ENCODE data around the gene CNDP1.
A peak's percentile ranks its signal among the peaks of the same experiment; 100 is the strongest.

Gene CNDP1, protein sequence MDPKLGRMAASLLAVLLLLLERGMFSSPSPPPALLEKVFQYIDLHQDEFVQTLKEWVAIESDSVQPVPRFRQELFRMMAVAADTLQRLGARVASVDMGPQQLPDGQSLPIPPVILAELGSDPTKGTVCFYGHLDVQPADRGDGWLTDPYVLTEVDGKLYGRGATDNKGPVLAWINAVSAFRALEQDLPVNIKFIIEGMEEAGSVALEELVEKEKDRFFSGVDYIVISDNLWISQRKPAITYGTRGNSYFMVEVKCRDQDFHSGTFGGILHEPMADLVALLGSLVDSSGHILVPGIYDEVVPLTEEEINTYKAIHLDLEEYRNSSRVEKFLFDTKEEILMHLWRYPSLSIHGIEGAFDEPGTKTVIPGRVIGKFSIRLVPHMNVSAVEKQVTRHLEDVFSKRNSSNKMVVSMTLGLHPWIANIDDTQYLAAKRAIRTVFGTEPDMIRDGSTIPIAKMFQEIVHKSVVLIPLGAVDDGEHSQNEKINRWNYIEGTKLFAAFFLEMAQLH

DNA sequence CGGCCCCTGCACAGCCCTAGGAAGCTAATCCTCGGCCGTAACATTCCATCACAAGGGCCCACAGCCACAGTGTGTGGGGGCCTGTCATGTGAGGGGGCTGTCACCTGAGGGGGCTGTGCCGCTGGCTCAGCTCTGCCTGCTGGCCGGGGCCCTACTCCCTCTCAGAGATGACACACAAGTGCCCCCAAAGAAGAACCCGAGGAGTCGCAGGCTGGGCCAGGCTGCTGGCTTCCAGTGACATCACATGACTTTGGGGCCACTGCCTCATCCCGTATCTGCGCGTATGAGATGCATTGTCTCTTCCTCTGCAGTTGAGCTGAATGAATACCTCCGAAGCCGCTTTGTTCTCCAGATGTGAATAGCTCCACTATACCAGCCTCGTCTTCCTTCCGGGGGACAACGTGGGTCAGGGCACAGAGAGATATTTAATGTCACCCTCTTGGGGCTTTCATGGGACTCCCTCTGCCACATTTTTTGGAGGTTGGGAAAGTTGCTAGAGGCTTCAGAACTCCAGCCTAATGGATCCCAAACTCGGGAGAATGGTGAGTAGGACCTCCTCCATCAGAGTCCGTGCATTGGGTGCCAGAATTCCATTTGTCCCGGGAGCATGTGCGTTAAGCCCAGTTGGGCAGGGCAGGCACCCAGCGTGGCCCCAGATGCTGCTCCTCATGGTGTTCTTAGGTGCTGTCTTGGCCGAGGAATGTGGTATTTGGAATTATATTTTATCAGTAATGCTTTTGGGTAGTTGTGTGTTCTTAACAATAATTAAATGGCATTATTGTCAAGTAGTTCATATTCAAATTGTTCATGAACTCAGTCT is at the start of gene CNDP1:
Gene CNDP1, plus strand, starts transcription at position 351 of the 820 bp plus-strand sequence. Its CDS starts 168 bp downstream, at position 519.
- peak; percentile 62 for DNase-seq (ENCODE audit: low spot score)
- no peak within 1 kb of the TSS for H3K27ac ChIP-seq
- TF ChIP-seq, protein P1, sequence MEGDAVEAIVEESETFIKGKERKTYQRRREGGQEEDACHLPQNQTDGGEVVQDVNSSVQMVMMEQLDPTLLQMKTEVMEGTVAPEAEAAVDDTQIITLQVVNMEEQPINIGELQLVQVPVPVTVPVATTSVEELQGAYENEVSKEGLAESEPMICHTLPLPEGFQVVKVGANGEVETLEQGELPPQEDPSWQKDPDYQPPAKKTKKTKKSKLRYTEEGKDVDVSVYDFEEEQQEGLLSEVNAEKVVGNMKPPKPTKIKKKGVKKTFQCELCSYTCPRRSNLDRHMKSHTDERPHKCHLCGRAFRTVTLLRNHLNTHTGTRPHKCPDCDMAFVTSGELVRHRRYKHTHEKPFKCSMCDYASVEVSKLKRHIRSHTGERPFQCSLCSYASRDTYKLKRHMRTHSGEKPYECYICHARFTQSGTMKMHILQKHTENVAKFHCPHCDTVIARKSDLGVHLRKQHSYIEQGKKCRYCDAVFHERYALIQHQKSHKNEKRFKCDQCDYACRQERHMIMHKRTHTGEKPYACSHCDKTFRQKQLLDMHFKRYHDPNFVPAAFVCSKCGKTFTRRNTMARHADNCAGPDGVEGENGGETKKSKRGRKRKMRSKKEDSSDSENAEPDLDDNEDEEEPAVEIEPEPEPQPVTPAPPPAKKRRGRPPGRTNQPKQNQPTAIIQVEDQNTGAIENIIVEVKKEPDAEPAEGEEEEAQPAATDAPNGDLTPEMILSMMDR (IDR thresholded peaks at IDR 0.05) = no peak
- H3K4me3 ChIP-seq = no peak within 1 kb of the TSS

DNA sequence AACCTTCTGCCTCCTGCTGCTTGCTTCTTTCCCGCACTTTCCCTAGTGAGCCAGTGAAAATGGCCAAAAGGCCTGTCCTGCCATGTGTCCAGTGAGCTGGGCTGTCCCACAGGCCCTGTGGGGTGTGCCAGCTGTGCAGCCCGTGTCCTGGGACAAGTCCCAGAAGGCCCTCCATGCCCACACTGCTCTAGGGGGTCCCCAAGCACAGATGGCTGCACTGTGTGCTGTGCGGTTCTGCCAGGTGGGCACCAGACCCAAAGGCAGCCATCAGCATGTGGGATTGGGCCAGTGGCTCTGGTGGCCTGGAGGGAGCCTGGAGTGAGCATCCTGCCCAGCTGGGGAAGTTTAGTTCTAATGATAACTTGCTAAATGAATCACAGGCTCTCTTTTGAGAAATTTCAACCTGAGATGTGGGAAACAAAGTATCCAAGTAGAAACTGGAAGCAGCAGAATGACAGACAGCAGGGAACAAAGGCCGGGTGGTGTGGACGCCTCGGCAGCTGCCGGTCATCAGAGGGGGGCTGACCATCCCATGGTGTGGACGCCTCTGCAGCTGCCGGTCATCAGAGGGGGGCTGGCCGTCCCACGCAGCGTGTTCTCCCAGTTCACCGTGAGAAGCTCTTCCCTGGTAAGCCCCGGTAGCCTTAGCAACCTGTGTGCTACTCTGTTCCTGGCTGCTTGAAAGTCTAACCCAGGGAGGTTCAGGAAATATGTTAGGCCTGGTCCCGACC is 48.0 kb upstream of the CNDP1 start:
- H3K27ac ChIP-seq = no peak overlapping the region
- DNase-seq (ENCODE audit: low spot score) = no peak
- H3K4me3 ChIP-seq = no peak overlapping the region
- TF ChIP-seq, protein P1 (IDR thresholded peaks at IDR 0.05) = no peak

DNA sequence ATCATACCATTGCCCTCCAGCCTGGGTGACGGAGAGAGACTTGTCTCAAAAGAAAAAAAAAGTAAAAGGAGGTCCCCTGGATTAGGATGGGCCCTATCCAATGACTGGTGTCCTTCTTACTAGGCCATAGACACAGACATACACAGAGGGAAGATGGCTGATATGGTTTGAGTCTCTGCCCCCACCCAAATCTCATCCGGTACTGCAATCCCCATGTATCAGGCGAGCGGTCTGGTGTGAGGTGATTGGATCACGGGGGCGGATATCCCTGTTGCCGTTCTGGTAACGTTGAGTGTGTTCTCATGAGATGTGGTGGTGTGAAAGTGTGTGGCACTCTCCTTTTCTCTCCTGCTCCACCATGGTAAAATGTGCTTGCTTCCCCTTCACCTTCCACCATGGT is 45.9 kb upstream of the CNDP1 start:
- TF ChIP-seq, protein P1 (IDR thresholded peaks at IDR 0.05) = no peak
- Histone ChIP-seq H3K27ac (no peak overlapping the region), H3K4me3 (no peak overlapping the region)
- no peak for DNase-seq (ENCODE audit: low spot score)

DNA sequence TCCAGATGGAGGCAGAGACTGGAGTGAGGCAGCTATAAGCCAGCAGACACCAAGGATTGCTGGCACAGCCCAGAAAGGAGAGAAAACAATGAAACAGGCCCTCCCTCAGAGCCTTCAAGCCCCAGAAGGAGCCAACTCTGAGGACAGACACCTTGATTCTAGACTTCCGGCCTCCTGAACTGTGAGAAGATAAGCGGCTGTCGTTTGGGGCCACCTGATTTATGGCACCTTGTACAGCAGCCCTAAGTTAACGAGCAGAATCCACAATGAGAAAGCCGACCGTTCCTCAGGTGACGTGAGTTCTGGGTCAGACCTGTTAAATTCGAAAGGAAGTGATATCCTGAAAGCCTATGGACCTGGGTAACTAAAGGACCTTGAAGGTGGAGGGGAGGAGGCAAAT is 45.4 kb upstream of the CNDP1 start:
- Histone ChIP-seq H3K27ac (no peak overlapping the region), H3K4me3 (no peak overlapping the region)
- TF ChIP-seq, protein P1 (IDR thresholded peaks at IDR 0.05) = no peak
- DNase-seq (ENCODE audit: low spot score) = no peak

DNA sequence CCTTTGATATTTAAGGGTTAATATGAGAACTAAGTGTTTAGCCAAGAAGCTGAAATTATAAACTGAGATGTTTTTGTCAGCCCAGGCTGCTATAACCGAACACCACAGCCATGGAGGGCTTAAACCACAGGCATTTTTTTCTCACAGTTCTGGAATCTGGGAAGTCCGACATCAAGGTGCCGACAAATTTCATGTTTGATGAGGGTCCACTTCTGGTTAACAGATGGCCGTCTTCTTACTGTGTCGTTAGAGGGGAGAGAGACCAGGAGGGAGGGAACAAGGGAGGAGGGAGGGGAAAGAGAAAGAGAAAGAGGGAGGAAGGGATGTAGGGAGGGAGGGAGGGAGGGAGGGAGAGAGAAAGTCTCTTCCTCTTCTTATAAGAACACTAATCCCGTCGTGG is 44.6 kb upstream of the CNDP1 start:
- TF ChIP-seq, protein P1 (IDR thresholded peaks at IDR 0.05) = no peak
- Histone ChIP-seq H3K27ac (no peak overlapping the region), H3K4me3 (no peak overlapping the region)
- DNase-seq (ENCODE audit: low spot score) = no peak

DNA sequence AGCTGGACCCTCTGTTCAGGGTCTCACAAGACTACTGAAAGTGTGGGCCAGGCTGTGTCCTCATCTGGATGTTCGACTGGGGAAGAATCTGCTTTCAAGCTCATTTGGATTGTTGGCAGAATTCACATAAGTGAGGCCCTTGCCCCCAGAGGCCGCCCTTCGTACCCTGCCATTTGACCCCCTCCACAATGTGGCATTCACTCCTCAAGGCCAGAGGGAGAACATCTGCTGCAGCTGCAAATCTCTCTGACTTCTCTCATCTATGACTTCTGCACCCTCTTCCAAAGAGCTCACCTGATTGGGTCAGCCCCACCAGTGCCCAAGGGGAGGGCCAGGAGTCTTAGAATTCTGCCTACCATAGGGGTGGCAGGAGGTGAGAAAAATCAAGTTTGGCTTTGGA is 42.0 kb upstream of the CNDP1 start:
- no peak overlapping the region for H3K27ac ChIP-seq
- TF ChIP-seq, protein P1 (IDR thresholded peaks at IDR 0.05) = no peak
- DNase-seq (ENCODE audit: low spot score) = no peak
- no peak overlapping the region for H3K4me3 ChIP-seq

Data from coronary artery (tissue), 2 donors.